ENCODE measurements around the gene LSM3. TPM values are rescaled to one million over a fixed set of nuclear protein-coding genes. Genes with fewer than 3 reads are reported as not detected.
A peak's percentile ranks its signal among the peaks of the same experiment; 100 is the strongest.

The LSM3 gene
- total RNA-seq, 1 experiment from 2014 or later, result 25.5 TPM

DNA sequence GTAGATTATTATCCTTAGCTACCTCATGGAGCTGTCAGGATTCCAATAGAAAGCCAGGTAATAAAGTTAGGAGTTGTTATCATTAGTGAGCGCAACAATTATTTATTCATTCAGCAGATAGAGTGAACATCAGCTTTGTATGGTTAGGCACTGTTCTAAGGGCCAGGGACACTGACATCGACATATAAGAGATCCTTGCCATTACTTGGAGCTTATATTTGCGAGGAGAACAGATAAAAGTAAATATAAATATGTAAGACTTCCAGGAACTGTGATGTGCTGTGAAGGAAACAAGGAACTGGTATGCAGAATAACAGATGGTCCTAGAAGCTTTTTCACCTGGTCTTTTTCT, 473 bp downstream of the LSM3 start:
- in situ Hi-C loops (cut with HindIII; ENCODE audit: low pct_unique_long_range_greater_than_20kb, low sequenced_read_pairs), result no loop called here
- DNase-seq (ENCODE audit: low read depth), result no peak

DNA sequence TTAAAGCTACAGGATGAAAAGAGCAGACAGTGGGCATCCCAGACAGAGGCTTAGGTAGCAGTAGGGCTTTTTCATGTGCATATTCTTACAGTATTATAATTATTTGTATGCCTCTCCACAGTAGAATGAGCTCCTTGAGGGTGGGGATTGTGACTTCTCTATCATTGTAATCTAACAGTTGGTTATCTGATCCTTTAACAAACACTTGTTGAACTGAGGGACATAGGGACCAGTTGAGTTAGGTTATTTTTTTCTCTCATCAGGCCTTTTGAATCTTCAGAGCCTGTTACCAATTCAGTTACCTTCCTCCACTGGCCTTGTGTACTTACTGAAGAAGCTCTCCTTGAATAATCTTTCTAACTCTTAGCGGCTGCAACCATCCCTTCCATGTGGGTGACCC, 1.2 kb downstream of the LSM3 start:
- DNase-seq (ENCODE audit: low read depth), result no peak
- in situ Hi-C loops (cut with HindIII; ENCODE audit: low pct_unique_long_range_greater_than_20kb, low sequenced_read_pairs), result no loop called here

- DNase-seq (ENCODE audit: low read depth), result no peak
- in situ Hi-C loops (cut with HindIII; ENCODE audit: low pct_unique_long_range_greater_than_20kb, low sequenced_read_pairs), result no loop called here
Measured at GRCh38 chr3:14181253-14181652, 2.6 kb downstream of the LSM3 start.

GRCh38 chr3:14183015-14183577, 4.5 kb downstream of the LSM3 start:
- no peak for DNase-seq (ENCODE audit: low read depth)
- in situ Hi-C loops (cut with HindIII; ENCODE audit: low pct_unique_long_range_greater_than_20kb, low sequenced_read_pairs), result no loop called here

DNA sequence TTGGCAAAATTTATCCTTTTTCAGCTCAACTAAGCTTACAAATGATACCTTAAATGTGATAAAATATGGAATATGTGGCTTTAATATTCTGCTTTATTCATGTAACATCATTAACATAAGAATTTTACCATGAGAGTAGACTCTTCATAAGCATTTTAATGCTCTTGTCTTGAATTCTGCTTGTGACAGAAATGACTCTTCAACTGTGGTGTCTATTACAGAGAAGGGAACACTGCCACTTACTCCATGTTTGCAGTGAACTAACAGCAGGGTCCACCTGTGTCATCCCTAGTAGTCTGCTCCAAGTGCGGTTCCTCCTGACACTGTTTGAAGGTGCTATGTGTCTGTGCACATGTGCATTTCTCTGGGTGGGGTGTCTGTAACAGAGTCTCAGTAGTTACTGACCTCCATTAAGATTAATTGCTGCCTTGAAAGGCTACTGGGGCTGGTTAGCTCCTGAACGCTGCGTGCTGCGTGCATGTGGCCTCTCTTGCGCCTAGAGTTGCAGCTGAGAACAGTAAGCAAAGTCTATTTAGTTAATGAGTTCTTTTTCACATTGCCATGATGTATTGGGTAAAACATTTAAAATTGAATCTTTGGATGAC, 8.3 kb downstream of the LSM3 start:
- DNase-seq (ENCODE audit: low read depth), result no peak
- in situ Hi-C loops (cut with HindIII; ENCODE audit: low pct_unique_long_range_greater_than_20kb, low sequenced_read_pairs), result no loop called here

GRCh38 chr3:14188041-14188754, 9.6 kb downstream of the LSM3 start:
- DNase-seq (ENCODE audit: low read depth), result no peak
- in situ Hi-C loops (cut with HindIII; ENCODE audit: low pct_unique_long_range_greater_than_20kb, low sequenced_read_pairs), result no loop called here

DNA sequence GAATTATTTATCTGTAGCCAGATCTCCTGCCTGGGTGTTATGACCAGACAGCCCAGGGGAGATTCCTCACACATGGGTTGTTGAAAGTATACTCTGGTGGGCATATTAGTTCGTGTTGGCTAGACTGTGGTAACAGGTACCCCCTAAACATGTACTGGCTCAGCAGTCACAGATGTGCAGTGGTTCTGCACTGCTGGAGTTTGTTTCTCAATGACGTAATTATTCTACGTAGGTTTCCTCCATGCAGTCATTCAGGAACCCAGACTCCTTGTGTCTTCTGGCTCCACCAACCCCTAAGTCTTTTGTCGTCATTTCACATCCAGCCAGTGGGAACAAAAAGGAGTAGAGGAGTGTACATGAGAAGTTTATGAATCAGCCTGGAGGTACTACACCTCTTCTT, 16.2 kb downstream of the LSM3 start:
- in situ Hi-C loops (cut with HindIII; ENCODE audit: low pct_unique_long_range_greater_than_20kb, low sequenced_read_pairs), result no loop called here
- DNase-seq (ENCODE audit: low read depth), result no peak

DNA sequence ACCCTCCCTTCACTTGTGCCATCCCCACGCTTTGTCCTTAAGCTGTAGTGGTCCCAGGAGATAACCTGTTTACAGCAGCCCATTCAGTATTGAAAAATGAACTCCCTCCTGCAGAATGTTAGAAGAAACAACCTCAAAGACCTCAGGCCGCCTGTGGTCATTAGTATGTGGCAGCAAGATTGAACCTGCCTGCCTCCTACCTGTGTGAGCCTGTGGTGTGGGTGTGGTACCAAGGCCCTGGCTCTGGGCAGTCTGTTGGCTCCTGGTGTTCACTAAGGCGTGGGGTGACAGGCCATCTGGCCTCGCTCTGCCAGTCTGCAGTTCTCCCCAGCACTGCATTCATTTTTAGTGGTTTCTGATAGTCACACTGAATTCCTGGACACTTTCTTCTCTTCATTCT, 21.0 kb downstream of the LSM3 start:
- DNase-seq (ENCODE audit: low read depth), result no peak
- in situ Hi-C loops (cut with HindIII; ENCODE audit: low pct_unique_long_range_greater_than_20kb, low sequenced_read_pairs), result no loop called here

GRCh38 chr3:14200276-14200675, 21.7 kb downstream of the LSM3 start:
- DNase-seq (ENCODE audit: low read depth), result no peak
- in situ Hi-C loops (cut with HindIII; ENCODE audit: low pct_unique_long_range_greater_than_20kb, low sequenced_read_pairs), result no loop called here

DNA sequence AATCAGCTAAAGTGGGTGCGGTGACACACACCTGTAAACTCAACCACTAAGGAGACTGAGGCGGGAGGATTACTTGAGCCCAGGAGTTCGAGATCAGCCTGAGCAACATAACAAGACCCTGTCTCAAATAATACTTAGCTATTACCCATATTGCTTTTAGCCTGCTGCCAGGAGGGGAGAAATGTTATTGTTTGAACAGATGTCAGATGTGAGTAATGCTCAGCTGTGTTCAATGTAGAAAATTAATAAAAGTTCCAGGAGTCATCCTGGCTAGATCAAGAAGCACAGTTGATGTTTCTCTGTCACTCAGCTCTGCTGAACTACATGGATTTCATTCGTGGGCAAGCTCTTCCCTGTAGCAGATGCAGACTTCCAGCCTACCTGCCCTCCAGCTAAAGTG, 22.2 kb downstream of the LSM3 start:
- no peak for DNase-seq (ENCODE audit: low read depth)
- in situ Hi-C loops (cut with HindIII; ENCODE audit: low pct_unique_long_range_greater_than_20kb, low sequenced_read_pairs), result no loop called here

DNA sequence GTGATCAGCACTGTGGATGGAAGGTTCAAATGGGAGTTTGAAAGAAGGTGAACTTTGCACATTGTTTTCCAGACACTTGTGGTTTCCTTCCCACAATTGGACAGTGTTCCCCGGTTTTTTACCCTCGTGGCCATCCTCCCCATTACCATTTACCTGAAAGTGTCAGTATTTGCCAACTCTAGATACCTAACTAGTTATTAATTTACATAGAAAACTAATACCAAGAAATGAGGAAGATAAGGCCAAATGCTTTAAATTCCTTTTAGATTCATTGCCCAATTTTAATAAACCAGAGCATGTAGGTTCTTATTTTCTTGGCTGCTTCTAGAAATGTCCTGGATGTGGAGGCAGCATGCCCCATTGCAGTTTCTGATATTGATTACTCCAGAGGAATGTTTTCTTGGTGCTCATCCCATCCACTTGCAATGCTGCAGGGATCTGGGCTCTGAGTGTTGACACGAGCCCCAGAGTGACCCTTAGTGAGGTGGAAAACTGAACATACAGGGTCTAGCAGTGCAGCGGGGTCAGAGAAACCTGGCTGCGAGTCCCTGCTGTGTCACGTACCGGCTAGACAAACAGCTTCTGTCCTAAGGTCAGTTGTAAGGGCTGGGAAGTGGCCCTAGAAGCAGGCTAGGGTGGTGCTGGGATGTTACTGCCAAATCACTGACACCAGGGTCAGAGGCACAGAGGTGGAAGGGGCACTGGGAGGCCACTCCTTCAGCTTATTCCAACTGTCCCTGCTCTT, 23.5 kb downstream of the LSM3 start:
- no peak for DNase-seq (ENCODE audit: low read depth)
- in situ Hi-C loops (cut with HindIII; ENCODE audit: low pct_unique_long_range_greater_than_20kb, low sequenced_read_pairs), result no loop called here

DNA sequence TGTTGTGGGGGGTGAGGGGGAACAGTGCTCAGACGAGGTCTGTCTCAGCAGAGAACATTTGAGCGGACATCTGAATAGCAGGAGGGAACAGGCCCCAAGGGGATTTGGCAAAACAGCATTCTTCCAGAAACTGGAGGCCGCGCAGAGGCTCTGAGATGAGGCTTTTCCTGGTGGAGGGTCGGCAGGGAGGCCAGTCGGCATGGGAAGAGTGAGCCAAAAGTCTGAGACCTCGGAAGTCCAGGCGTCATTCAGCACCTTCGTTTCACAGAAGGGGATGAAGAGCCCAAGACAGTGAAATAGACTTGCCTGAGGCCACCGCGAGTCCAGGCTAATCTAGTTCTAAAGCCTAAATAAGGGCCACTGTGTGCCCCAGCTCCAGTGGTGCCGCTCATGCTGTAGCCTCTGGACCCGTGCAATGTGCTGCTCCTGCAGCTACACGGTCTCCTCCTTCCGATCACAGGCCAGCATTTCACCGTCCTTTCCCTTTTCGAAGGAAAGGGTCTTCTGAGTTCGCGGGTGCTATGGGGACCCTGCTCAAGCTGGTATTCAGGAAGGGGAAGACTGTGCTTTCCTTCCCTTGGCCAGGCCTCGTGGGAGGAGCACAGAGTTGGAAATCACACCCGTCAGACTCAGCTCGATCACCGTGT, 24.4 kb downstream of the LSM3 start:
- no peak for DNase-seq (ENCODE audit: low read depth)
- in situ Hi-C loops (cut with HindIII; ENCODE audit: low pct_unique_long_range_greater_than_20kb, low sequenced_read_pairs), result no loop called here

GRCh38 chr3:14203521-14204079, 25.0 kb downstream of the LSM3 start:
- peak; percentile 65 for DNase-seq (ENCODE audit: low read depth)
- in situ Hi-C loops (cut with HindIII; ENCODE audit: low pct_unique_long_range_greater_than_20kb, low sequenced_read_pairs), result no loop called here

DNA sequence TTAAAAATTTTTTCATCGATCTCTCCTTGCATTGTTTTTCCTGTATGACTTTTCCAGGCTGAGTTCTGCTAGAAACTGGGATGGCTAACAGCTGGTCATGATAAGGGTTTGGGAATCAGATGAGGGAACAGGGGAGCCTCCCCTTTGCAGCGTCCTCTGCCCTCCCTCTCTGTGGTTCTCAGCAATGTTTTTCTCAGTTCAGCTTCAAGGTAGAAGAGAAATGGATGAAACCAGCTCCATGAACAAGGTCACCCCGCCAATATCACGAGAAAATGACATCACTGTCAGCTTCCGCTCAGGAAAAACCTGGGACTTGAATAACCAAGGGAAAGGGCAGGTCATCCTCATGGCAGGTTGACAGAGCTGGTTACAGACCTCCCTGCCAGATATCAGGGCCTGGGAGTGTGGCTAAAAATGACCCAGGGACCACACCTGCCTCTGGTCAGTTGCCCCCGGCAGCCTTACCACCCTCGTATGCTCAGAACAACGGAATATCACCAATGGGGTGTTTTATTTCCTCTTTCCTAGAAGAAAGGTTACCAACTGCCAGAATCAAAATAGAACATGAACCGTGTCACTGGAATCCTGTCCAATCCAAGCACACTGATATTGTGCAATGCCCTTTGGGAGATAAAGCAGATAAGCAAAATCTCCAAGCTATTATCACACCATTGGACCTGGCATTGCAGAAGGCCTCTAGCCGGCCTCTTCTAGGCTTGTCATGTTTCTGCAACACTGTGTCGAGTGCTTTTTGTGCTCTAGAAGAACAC, 26.1 kb downstream of the LSM3 start:
- in situ Hi-C loops (cut with HindIII; ENCODE audit: low pct_unique_long_range_greater_than_20kb, low sequenced_read_pairs), result no loop called here

DNA sequence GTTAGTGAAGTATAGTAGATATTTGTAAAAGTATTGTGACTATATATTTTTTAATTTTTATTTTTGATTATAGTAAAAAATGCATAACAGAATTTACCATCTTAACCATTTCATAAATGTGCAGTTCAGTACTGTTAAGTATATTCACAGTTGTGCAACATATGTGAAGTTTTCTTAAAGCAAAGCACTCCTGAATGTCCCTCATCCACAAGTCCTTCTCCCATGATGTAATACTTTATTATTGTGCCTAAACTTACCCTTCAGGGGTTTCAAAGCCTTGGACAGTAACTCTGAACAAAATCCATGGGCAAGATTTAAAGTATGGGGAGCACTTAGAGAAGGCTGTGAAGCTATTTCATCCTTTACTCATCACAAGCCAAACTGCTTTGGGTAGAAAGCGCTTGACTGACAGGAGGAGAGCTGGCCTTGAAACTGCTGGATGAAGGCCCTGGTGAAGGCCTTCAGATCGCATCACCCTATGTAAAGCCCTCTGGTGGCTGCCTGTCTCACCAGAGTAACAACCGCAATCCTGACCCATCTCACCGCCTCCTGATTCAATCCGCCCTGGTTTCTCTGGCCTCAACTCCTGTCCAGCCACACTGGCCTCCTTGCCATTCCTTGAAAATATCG, 28.0 kb downstream of the LSM3 start:
- in situ Hi-C loops (cut with HindIII; ENCODE audit: low pct_unique_long_range_greater_than_20kb, low sequenced_read_pairs), result no loop called here
- DNase-seq (ENCODE audit: low read depth), result no peak

More for the DNA sequence above, 26.1 kb downstream of the LSM3 start:
- peak; percentile 73 for DNase-seq (ENCODE audit: low read depth)

DNA sequence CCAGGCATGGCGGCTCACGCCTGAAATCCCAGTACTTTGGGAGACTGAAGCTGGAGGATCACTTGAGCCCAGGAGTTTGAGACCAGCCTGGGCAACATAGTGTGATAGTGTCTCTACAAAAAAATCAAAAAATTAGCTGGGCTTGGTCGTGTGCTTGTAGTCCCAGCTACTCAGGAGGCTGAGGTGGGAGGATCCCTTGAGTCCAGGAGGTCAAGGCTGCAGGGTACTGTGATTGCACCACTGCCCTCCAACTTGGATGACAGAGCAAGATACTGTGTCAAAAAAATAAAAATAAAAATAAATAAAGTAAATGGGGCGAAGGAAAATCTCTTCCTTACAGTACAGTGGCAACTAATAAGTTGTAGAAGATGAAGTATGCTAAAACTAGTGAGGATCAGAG, 29.6 kb downstream of the LSM3 start:
- in situ Hi-C loops (cut with HindIII; ENCODE audit: low pct_unique_long_range_greater_than_20kb, low sequenced_read_pairs), result no loop called here
- no peak for DNase-seq (ENCODE audit: low read depth)

DNA sequence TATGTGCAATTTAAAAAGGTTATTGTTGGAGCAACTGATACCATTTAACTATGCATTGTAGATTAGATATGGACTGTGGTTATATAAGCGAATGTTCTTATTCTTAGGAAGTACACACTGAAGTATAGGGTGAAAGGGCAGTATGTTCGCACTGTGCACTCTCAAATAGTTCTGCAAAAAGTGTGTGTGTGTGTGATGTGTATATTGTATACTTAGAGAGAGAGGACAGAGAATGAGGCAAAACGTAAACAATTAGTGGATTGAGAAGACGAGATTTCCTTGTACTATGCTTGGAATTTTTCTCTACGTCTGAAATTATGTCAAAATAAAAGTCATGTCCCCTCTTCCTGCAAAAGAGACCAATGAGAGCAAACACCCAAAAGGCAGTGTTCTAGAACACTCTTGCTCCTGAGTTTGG, 30.4 kb downstream of the LSM3 start:
- in situ Hi-C loops (cut with HindIII; ENCODE audit: low pct_unique_long_range_greater_than_20kb, low sequenced_read_pairs), result no loop called here

More for the DNA sequence above, 30.4 kb downstream of the LSM3 start:
- DNase-seq (ENCODE audit: low read depth), result no peak
